Pulmonary artery endothelial cell (primary cell): ENCODE results near the gene TNK2. TPM values are rescaled to one million over a fixed set of nuclear protein-coding genes. Genes with fewer than 3 reads are reported as not detected.
A peak's percentile ranks its signal among the peaks of the same experiment; 100 is the strongest.
"Not testable (repeated sequence)": the region's sequence is repeated elsewhere in the genome, so short reads cannot be mapped to it uniquely, and the experiment has no call there.

Experiments
- DNase-seq: peaks from one replicate; pipeline ENCODE4 v3.0.0-alpha.2; 2011; ENCODE audit warnings: low read depth, low spot score
- total RNA-seq: library from RNA; depleted of rRNA; stranded (reverse); fragments of >200 nt; gene quantifications from 2 replicates; pipeline ENCODE4 v1.2.3, GENCODE V29; 2014

Gene TNK2
- total RNA-seq, 1 donor from 2014 or later, result 8.0 TPM

DNA sequence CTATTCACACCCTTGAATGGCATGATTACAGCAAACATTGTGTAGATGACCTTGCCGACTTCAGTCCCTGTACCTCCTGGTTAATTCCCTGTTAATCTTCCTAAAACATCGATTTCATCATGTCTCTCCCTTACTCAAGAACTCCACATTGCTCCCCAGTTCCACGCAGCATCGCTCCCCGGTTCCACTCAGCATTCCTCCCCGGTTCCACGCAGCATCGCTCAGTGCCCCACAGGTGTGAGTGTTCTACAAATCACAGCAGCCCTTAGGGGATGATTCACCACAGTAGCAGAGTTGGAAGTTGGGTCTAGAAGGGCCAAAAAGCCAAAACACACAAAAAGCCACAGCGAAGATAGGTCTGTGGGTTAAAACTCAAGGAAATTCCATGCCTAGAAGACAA lies 8.6 kb upstream of the TNK2 start:
- no peak for DNase-seq

DNA sequence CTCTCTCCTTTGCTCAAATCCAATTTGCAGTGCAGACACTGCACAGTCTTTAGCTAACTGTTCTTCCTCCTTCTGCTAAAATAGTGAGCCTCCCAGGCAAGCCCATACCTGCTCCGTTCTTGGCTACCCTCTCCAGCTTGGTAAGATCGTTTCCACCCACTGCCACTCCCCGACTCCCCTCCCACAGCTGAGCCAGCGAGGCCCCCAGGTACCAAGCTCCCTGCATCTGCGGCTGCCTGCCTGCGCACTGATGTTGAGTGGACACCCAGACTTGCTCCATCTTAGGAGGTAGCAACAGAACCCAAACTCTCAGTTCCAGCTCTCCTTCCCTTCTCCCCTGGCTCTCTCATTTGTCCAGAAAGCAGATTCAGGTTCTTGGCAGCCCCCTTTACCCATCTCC lies 7.9 kb upstream of the TNK2 start:
- no peak for DNase-seq

DNA sequence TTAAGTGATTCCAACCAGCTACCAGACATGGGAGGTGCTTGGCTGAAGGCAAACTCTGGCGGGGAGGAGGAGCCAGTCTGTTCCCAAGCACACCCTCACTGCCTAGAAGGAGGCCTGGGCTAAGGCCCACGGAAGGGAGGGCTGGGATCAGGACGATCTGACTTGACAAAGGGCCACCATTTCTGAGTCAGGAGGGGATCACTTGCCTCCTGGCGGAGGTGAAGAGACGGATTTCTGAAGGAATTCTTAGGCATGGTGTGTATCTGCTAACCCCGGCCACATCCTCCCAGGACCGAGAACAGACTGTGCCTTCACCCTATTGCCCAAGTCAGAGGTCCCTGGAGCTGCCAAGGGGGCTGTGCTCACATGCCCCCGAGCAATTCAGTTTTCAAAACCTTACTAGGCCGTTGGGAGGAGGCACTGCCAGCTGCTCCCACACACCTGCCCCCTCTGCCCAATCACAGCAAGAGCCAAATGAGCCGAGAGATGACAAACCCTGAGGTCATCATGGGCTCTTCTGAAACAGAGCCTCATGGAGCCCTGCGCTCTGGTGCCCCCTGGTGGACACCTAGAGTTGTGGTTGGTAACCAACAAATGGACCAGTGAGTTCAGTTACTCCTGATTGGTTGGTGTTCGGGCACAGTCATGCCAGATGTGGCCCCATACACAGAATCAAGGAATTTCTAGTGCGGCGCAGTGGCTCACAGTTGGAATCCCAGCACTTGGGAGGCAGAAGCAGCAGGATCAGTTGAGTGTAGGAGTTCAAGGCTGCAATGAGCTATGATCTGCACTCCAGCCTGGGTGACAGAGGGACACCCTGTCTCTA lies 6.5 kb upstream of the TNK2 start:
- peak; percentile 78 for DNase-seq

DNA sequence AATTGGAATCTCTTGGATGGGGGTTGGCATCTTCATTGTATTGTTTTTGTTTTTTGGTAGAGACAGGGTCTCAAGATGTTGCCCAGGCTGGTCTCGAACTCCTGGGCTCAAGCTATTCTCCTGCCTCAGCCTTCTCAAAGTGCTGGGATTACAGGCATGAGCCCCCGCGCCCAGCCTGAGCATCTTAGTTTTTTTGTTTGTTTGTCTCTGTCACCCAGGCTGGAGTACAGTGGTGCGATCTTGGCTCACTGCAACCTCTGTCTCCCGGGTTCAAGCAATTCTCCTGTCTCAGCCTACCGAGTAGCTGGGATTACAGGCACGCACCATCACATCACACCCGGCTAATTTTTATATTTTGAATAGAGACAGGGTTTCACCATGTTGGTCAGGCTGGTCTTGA lies 5.8 kb upstream of the TNK2 start:
- DNase-seq, result not testable (repeated sequence)

DNA sequence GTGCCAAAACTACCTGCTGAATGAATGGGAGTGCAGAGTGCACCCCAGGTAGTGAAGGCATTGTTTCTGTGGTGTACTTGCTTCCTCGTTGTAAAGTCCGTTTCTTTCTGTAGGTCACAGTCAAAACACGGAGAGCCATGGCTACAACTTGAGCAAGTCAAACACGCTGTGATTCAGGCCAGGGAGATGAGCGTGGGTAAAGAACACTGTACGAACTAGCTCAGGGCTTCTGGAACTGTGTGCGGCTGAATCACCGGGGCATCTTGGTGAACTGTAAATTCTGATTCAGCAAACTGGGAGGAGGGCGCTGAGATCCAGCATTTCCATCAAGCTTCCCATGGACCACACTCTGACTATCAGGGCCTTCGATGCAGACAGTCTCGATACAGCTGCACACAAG lies 5.0 kb upstream of the TNK2 start:
- no peak for DNase-seq

DNA sequence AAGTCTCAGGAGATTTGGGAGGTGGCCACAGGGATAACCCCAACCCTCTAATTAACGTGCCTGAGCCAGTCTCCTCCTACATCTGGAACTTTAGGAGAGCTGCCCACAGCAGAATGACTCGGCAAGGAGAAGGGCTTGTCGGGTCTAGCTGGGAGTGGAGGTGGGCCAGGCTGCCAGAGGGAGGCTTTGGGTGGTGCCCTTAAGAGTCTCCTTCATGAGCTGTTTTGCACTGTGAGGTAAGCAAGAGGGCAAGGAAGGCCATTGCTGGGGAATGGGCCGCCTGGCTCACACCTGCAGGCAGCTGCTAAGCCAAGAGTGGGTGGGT lies 3.6 kb upstream of the TNK2 start:
- no peak for DNase-seq

DNA sequence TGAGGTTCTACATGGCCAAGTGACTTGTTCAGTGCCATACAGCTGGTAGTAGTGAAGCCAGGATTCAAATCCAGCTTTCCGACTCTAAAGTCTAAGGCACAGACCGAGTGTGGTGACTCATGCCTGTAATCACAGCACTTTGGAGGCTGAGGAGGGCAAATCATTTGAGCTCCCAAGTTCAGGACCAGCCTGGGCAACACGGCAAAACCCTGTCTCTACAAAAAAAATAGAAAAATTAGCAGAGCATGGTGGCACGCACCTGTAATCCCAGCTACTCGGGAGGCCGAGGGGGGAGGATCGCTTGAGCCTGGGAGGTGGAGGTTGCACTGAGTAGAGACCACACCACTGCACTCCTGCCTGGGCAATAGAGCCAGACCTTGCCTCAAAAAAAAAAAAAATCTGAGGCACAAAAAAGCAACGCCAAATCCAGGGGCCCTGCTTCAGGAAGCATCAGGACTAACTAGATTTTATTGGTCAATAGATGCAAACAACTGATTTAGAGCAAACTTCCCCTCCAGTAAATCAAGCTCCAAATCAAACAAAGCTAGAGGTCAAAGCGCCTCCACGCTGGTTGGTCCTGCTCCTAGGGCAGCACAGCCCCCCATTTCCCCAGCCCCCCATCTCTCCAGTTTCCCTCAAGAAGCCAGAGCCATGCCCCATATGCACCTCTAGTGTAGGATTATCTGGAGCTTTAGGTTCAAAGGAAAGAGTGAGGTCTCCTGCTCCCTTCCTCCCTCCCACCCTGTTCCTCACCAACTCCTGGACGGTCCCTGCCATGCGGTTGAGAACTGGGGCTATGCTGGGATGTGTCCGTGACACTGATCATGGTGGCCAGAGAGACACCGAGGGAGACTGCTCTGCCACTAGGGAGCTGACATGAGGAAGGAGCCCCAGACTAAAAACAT lies 2.9 kb upstream of the TNK2 start:
- no peak for DNase-seq

DNA sequence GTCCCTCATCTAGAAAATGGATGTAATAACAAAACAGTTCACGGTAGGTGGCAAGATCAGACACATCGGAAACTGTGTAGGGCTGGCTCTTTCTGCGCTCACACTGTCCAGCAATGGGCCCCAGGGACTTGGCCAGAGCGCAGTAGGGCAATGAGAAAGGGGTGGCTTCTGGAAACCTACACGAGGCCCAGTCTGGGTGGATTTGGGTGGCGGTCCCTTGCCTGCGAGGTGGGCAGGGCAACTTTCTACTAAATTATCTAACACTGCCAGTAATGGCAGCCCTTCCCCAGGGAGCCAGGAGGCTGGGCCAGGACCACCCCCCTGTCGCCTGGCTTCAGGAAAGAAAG lies 2.1 kb upstream of the TNK2 start:
- DNase-seq, result no peak

DNA sequence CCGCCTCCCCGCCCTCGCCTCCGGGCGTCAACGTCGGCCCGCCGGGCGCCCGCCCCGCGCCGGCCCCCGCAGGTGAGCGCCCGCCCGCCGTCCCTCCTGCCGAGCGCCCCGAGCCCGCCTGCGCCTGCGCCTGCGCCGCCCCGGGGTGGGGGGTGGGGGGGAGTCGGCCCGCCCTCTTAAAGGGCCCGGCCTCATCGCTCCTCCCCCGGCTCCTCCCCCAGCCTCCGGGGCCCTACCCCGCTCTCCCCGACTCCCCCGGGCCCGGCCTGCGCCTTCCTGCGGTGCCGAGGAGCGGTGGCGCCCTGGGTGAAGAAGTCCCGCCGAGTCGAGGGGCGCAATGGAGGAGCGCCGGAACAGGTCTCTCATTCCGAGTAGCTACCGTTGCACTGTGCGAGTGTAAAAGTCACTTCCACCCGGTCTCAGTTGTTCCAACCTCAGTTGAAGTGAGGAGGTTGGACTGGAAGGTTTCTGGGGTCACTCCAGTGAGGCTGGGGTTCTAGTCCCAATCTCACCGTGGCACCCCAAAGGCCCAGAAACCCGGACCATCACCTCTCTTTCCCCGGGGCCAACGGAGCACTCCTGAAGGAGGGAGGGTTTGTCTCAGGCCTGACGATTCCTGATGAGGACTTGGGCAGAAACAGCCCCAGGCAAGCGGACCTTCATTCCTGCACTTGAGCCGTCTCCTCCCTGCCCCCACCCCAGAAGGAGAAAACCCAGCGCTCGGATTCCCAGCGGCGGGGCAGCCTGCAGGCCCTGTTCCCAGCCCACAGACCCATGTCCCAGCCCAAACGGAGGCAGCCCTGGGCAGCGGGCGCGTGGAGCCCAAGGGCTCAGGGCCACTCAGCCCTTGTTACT lies 1.5 kb upstream of the TNK2 start:
- no peak for DNase-seq

DNA sequence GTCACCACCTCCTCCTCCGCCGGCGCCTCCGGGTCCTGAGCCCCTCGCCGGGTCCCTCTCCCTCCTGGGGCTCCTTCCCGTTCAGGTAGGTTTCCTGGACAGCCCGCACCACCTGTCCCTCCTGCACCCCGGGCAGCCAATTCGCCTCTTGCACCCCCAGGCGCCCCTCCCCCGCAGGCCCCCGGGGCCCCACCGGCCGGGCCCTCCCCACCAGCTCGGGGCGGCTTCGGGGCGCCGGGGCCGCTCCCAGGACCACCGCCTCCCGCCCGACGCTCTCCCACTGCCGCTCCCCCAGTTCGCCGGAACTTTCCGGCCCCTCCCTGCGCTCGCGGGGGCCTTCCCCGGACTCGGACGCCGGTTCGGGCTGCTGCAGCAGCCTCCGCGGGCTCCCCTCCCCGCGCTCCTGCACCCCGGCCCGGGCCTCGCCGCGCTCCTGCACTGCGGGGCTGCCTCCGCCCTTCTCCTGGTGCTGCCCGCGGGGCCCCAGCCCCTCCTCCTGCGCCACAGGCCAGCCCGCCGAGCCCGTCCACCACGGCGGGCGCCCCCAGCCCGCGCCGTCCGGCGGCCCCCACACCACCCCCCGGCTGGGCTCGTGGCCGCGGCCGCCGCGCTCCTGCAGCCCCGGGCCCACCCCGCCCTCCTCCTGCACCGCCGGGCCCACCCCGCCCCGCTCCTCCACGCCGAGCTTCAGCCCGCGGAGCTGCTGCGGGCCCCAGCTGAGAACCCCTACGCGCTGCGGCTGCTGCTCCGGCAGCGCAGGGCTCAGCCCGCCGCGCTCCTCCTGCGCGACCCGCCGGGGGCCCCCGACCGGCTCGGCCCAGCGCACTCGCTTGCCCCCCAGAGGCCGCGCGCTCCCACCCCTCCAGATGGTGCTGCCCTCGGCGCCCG lies 587 bp upstream of the TNK2 start:
- DNase-seq, result no peak

DNA sequence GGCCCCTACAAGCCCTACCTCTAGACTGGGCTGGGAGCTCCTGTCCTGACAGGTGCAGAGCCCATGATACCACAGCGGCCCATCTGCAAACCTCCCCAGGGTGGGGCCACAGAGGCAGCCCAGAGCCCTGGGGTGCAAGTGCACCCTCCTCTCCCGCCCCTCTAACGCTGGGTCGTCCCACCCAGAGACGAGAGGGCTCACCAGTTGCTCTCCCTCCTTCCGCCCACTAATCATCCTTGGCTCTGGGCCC lies 742 bp downstream of the TNK2 start:
- no peak for DNase-seq

DNA sequence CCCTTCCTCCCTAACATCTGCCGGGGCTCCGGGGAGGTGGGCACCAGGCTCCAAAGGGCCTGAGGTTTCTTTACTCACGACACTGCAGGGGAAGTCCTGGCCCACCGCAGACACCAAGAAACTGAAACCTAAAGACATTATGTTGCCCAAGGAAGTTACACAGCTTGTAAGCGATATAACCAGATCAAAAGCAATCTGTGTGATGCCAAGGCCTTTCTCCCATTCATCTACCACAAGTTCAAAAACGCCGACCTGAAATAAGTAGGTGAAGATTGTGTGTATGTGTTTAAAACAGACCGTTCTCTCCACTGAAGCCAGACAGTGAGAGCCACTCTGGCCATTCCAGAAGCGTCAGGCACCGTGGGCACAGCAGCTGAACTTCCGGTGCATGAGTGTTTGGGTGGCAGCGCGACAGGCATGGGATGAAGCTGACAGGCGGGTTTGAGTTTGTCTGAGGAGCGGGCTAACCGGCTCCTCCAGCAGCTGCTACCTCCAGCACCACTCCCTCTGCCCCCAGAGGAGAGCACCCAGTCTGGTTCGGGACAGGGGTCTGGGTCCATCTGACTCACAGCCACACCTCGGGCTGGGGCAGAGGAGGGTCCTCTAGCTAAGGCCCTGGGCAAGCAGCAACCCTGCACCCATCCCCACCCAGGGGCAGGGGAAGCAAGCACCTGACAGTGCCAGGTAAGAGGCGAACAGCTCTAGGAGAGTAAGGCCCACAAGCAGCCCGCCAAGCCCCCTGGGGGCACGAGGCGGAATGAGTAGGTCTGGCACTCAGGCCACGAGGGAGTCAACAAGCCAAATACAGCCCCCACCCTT lies 1.3 kb downstream of the TNK2 start:
- DNase-seq, result no peak

DNA sequence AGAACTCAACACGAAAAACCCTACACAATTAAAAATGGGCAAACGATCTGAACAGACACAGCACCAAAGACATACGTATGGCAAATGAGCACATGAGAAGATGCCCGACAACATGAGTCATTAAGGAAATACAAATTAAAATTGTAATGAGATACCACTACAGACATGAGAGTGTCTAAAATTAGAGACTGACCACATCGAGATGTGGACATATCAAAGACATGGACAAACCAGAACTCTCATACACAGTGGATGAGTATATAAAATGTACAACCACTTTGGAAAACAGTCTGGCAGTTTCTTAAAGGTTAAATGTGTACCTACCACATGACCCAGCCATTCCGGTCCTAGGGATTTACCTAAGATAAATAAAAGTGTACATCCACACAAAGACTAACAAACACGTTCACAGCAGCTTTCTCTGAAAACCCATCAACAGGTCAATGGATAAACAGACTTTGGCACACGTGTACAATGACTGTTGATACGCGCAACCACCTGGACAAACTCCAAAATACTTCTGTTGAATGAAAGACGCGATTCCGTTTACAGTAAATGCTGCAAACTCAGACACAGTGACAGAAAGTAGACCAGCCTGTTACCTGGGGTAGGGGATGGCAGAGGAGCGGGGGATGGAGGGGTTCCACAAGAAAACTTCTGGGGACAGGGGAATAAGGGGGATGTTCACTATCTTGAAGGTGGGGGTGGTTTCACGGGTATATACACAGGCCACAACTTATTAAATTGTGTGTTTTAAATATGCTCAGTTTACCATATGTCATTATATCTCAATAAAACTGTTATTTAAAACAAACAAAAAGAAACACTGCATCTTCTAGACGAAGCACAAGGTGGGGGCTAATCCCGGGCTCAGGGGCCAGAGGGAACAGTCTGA lies 2.1 kb downstream of the TNK2 start:
- no peak for DNase-seq

DNA sequence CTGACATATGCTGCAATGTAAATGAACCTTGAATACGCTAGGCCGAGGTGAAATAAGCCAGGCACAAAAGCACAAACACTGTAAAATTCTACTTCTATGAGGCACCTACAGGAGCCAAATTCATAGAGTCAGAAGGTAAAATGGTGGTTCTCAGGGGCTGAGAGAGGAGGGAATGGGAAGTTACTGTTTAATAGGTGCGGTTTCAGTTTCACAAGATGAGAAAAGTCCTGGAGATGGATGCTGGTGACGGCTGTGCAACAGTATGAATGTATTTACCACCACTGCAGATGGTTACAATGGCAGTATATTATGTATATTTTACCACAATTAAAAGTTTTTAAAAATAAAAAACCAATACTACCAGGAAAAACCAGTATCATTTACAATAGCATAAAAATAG lies 4.0 kb downstream of the TNK2 start:
- DNase-seq, result no peak

DNA sequence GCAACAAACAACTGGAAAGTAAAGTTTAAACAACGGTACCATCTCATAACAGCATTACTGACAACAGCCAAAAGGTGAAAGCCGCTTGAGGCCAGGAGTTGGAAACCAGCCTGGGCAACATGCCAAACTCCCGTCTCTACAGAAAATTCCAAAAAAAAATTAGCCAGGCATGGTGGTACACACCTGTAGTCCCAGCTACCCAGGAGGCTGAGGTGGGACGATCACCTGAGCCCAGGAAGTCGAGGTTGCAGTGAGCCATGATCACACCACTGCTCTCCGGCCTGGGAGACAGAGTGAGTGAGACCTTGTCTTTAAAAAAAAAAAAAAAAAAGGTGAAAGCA lies 4.4 kb downstream of the TNK2 start:
- no peak for DNase-seq

DNA sequence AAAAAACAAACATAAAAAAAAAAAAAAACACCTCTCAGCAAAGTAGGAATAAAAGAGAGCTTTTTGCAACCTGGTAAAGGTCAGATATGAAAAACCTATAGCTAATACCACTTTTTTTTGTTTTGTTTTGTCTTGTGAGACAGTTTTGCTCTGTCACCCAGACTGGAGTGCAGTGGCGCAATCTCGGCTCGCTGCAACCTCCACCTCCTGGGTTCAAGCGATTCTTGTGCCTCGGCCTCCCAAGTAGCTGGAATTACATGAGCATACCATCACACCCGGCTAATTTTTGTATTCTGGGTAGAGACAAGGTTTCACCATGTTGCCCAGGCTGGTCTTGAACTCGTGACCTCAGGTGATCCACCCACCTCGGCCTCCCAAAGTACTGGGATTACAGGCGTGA lies 5.7 kb downstream of the TNK2 start:
- DNase-seq, result not testable (repeated sequence)

DNA sequence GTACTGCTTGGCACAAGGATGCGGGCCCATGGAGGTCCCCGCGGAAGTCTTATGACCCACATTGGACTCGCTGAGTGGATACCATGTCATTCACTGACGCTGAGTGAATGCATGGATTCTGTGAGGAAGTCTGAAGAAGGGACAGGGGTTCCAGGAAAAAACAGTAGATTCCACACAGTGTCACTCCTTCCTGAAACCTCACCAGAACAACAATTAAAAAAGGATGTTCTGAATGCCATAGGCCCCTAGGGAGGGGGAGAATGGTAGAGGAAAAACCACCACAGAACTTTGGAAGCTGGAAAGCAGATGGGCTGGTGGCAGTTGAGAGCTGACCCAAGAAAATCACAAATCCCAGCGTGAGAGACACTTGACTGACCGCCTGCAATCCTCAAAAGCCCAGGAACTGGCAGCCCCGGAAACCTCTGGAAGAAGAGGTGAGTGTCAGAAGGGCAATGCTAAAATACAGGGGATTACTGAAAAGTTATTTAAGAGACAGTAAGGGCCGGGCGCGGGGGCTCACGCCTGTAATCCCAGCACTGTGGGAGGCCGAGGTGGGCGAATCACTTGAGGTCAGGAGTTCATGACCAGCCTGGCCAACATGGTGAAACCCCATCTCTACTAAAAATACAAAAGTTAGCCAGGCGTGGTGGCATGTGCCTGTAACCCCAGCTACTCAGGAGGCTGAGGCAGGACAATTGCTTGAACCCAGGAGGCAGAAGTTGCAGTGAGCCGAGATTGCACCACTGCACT lies 6.3 kb downstream of the TNK2 start:
- not testable (repeated sequence) for DNase-seq

DNA sequence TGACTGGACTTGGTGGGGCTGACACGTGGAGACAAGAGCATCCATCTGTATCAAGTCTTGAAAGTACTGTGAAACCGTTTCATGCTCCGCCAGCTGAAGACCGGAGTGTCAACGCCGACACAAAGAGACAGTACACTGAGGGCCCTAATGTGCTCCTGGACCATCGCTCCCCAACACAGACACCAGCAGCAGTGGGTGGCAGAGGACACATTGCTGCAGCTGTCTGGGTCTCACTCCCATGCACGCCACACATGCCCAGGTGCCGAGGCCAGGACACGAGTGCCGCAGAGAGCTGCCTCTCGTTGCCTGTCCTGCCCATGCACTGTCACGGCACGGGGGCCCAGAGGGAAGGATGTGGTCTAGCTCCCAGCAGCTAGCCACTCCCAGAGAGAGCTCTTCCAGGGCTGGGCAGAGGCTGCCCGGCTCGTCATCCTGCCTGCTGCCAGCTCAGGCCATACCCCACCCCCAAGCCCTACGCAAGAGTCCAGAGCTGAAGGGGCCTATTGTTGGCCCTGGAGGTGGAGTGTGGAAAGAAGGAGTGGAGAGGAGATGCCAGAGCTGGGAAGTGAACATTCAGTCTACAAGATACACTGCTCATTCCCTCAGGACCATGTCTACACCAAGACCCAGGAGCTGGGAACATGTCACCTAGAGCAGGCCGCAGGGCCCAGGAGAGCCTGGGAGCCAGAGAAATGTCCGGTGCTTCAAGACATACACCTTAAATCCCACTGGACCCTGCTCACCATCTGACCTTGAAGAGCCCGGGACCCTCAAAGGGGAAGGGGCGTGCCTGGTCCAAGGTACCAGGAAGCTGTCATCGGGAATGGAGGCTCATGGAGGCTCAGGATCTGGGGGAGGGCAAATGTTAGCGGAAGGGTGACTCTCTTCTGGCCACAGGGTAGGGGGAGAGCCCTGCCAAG lies 7.7 kb downstream of the TNK2 start:
- no peak for DNase-seq
